Measurements from ENCODE around the gene TAS2R8. TPM values are rescaled to one million over a fixed set of nuclear protein-coding genes. Genes with fewer than 3 reads are reported as not detected.
"Not testable (repeated sequence)": the region's sequence is repeated elsewhere in the genome, so short reads cannot be mapped to it uniquely, and the experiment has no call there.

TAS2R8 gene
- total RNA-seq: 0.27 TPM

DNA sequence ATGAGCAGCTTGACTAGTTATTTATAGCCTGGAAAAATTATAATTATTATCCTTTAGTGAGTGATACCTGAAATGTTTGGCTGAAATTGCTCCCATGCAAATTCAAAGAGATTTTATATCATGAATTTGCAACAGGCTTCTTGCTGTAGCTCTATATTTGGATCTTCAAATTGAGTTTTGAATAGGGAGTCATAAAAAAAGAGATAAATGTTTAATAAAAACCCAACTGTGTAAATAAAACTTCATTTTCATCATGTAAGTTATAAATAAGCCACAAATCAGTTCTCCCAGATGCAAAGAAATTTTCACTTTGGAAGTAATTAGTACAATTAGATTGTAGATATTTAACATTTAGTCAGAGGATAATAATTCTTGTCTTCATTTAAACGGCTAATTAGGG, at the start of gene TAS2R8:
TSS of gene TAS2R8 (minus strand) at position 101 of the 400 bp plus-strand sequence. CDS start 306 bp downstream, outside the sequence.
- ATAC-seq: no peak
- intact Hi-C loops (cut with DNase I): no loop called here
- no peak for DNase-seq (ENCODE audit: low spot score)

DNA sequence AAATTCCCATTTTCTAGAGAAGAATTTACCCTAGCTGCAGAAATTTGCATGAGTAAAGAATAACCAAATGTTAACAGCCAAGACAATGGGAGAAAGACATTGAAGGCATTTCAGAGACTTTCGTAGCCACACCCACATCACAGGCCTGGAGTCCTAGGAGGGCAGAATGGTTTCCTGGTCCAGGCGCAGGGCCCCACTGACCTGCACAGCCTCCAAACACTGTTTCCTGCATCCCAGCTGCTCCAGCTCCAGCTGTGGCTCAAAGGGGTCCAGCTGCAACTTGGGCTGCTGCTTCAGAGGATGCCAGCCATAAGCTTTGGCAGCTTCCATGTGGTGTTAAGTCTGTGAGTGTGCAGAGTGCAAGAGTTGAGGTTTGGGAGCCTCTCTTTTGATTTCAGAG, 48.7 kb upstream of the TAS2R8 start:
- intact Hi-C loops (cut with DNase I): no loop called here
- no peak for ATAC-seq
- no peak for DNase-seq (ENCODE audit: low spot score)

DNA sequence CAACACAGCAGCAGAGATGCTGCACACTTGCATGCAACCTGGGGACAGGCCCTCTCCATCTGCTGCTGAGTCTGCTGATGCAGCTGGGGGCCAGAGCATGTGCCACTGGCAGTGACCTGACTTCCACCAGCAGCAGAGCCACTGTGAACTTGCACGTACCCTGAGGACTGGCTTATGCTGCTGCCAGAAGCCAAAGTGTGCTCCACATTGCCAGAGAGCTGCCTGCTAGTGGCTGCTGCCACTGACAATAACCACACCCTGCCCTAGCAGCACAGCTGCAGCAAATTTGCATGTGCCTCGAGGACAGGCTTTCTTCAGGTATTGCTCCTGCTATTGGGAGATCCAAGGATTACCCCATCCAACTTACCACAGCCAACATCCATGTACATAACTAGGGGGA, 46.7 kb upstream of the TAS2R8 start:
- ATAC-seq (no peak), DNase-seq (ENCODE audit: low spot score) (no peak)
- intact Hi-C loops (cut with DNase I): no loop called here

DNA sequence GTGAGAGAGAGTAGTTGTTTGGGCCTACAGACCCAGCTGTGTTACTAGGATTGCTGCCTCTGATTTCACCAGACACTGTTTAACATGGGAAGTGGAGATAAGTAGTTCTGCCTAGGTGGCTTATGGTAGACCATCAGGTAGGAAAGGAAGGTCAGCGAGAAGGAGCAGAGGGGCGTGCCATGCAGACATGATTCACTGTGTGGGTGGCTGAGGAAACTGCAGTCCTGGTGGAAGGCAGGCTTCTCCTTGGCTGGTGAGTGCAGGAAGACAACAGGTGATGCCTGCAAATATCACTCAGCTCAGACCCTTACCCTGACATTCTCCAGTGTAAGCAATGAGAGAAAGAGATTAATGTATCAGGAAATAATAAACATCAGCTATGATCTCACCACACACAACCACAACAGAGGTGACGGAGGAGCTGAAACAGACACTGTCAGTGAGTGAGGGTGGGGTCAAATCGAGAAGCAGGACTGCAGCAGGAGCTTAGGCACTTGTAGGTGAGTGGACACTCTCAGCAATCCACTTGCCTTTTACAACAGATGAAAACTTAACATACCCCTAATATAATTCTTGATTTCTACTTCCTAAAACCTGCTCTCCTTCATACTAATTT, 44.3 kb upstream of the TAS2R8 start:
- intact Hi-C loops (cut with DNase I): no loop called here
- no peak for ATAC-seq
- no peak for DNase-seq (ENCODE audit: low spot score)

GRCh38 chr12:10849425-10849878, 42.4 kb upstream of the TAS2R8 start, which contains the start of gene PRR4:
TSS of gene PRR4 (minus strand) at chr12:10849475. CDS start at chr12:10849437, 38 bp downstream.
- intact Hi-C loops (cut with DNase I): no loop called here
- DNase-seq (ENCODE audit: low spot score): no peak
- ATAC-seq: no peak

DNA sequence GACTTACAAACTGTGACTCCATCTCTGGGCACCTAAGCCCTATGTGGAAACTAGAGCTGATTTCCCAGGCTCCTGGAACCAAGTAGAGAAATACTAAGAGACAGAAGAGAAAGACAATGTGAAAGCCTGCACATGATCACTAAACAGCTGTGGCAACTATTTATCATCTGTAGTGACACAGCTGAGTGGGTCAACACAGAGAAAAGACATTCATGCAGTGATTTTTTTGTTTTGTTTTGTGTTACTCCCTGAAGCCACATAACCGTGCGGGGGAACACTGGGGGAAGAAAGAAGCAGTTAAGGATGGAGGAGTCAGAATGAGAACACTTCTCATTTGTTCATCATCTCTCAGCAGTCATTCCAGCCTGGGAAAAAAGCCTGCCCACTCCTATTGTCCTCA, 40.7 kb upstream of the TAS2R8 start:
- DNase-seq (ENCODE audit: low spot score): no peak
- intact Hi-C loops (cut with DNase I): no loop called here
- ATAC-seq: no peak

- intact Hi-C loops (cut with DNase I): no loop called here
- ATAC-seq (no peak), DNase-seq (ENCODE audit: low spot score) (no peak)
These were observed 35.8 kb upstream of the TAS2R8 start for GRCh38 chr12:10842862-10843261.

DNA sequence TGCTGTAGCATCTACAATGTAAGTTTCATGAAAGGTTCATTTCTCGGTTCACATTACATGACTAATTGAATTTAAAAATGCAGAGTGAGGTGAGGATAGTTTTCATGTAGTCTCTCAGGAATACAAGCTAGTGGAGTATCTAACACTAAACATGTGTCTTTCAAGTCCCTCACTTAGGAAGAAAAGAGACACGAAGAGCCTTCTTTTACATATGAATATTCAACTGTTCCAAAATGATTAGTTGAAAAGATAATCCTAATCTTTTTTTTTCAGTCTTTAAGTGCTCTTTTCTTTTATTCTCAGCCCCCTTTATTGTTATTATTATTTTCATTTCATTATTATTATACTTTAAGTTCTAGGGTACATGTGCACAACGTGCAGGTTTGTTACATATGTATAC, 31.4 kb upstream of the TAS2R8 start:
- ATAC-seq (no peak), DNase-seq (ENCODE audit: low spot score) (no peak)
- intact Hi-C loops (cut with DNase I): no loop called here

- intact Hi-C loops (cut with DNase I): no loop called here
- ATAC-seq (no peak), DNase-seq (ENCODE audit: low spot score) (no peak)
These were observed 22.9 kb upstream of the TAS2R8 start for GRCh38 chr12:10829994-10830393.

- ATAC-seq (no peak), DNase-seq (ENCODE audit: low spot score) (no peak)
- intact Hi-C loops (cut with DNase I): no loop called here
These were observed 19.2 kb upstream of the TAS2R8 start, which contains the start of gene TAS2R10 for GRCh38 chr12:10826258-10826657. TSS of gene TAS2R10 (minus strand) at chr12:10826358. CDS start at chr12:10826269, 89 bp downstream.

DNA sequence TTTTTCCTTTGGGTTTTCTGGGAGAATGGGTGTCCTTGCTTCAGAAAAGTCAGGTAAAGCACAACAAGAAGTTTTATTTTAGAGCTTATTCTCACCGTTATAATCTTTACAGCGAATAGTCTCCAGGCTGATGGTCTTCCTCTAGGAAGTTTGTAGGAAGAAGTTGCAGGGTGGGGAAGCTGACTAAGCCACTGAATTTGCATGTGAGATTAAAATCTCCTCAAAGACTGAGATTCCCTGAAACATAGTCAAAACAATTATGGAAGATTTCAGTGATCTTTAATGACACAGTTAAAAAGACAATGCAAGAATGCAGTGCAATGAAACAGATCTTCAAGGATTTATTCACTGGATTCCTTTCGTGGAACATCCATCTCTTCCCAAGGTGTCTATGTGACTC, 17.9 kb upstream of the TAS2R8 start:
- no peak for DNase-seq (ENCODE audit: low spot score)
- ATAC-seq: no peak
- intact Hi-C loops (cut with DNase I): no loop called here

DNA sequence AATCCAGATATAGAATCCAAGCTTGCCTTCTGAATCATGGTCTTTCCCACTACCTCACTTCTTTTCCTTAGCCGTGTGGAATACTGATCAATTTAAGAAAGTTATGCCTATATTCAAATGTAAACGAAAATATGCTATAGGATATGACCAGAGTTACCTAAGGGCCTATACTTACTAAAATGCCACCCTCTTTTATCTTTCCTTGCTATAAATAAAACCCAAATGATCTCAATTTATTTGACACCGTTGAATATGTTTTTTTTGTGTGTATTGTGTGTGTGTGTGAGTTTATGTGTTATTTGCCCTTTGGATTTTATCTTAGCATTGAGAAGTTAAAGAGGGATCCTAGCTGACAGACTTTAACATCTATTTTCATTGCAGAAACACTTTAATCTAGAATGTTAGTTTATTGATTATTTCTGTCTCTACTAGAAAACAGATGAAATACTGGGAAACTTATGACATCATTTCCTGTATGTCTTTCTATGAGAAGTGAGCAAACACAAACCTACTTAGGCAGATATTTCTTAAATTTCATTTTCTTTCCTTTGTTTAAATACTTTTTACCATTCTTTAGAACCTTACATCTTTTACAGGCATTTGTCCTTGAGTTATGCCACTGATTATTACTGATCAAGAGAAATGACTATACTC, 4.9 kb upstream of the TAS2R8 start:
- intact Hi-C loops (cut with DNase I): no loop called here
- no peak for ATAC-seq

GRCh38 chr12:10810068-10810467, 3.0 kb upstream of the TAS2R8 start, which contains the start of gene TAS2R9:
TSS of gene TAS2R9 (minus strand) at chr12:10810168. CDS start at chr12:10810075, 93 bp downstream.
- intact Hi-C loops (cut with DNase I): no loop called here
- ATAC-seq (no peak), DNase-seq (ENCODE audit: low spot score) (no peak)

More for the DNA sequence above, 4.9 kb upstream of the TAS2R8 start:
- no peak for DNase-seq (ENCODE audit: low spot score)

GRCh38 chr12:10802587-10802986, 4.5 kb downstream of the TAS2R8 start, which contains the start of gene TAS2R7:
TSS of gene TAS2R7 (minus strand) at chr12:10802627. CDS start at chr12:10802570, 57 bp downstream.
- intact Hi-C loops (cut with DNase I): no loop called here
- DNase-seq (ENCODE audit: low spot score): no peak
- ATAC-seq: no peak

- ATAC-seq: no peak
- intact Hi-C loops (cut with DNase I): no loop called here
- DNase-seq (ENCODE audit: low spot score): no peak
These were observed 5.3 kb downstream of the TAS2R8 start for GRCh38 chr12:10801741-10802140.

DNA sequence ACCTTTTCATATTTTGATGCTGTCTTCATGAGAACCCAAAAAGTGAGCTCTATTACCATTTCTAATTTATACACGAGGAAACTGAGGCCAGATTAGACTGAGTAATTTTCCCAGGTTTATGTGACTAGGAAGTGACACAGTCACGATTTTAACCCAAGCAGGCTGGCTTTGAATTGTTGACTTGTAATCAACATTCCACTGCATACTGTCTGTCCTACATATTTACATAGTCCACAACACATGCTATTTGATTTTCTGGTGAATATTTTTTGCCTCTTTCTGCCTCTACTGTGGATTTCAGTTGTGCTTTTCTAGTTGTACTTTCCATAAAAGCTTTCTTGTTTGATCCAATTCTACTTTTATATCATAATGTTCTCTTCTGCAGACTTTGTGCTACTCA, 12.9 kb downstream of the TAS2R8 start:
- ATAC-seq (no peak), DNase-seq (ENCODE audit: low spot score) (no peak)
- intact Hi-C loops (cut with DNase I): no loop called here

GRCh38 chr12:10791769-10792168, 15.3 kb downstream of the TAS2R8 start:
- intact Hi-C loops (cut with DNase I); ATAC-seq; DNase-seq (ENCODE audit: low spot score): not testable (repeated sequence)

- no peak for DNase-seq (ENCODE audit: low spot score)
- no peak for ATAC-seq
- intact Hi-C loops (cut with DNase I): no loop called here
These were observed 23.8 kb downstream of the TAS2R8 start for GRCh38 chr12:10783252-10783651.

DNA sequence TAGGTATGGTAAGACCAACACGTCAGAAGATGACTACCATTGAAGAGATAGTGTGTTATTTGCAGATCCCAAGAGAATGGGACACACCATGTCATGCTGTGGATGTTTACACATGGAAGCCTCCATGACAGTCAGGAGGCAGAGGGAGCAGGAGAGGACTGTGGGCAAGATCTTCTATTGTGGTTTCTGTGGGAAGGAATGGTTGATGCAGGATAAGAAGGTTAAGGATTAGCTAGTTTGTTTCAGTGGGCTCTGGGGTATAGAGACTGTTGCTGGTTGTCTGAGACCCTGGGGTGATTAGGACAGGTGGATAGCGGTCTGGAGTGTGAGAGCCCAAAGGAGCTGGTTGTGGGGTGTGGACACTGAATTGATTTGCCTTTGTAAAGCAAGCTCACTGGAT, 28.0 kb downstream of the TAS2R8 start:
- ATAC-seq (no peak), DNase-seq (ENCODE audit: low spot score) (no peak)
- intact Hi-C loops (cut with DNase I): loop anchor here (10.0 kb wide), 1 partner anchor 426 kb away; no protein-coding TSS in a partner anchor

DNA sequence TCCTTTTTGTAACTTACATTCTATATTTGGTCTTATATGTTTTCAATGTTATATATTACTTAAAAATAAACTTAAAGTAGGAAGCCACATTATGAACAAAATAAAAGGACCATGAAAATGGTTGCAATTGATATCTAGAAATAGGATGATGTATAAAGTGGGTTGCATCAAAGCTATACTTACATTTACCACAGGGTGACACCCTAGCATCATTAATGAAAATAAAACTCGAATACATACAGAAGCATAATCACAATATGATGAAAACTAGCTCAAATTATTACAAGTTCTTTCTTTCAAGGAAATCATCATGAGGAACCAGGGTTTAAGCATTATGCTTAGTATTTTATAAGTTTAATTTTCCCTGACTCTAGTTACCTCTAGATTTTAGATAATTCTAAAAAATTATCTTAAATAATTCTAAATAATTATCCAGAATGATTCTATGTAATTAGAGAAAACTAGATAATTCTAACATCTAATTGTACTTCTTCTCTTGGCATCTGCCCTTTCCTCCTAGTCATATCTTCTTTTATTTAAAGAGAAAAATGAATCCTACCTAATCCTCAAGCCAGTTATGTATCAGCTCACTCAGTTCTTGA, 35.9 kb downstream of the TAS2R8 start:
- intact Hi-C loops (cut with DNase I): loop anchor here (10.0 kb wide), 1 partner anchor 434 kb away; no protein-coding TSS in a partner anchor
- DNase-seq (ENCODE audit: low spot score): no peak
- ATAC-seq: no peak

All from sciatic nerve (tissue), 2 donors.